Smooth muscle cell of the brain vasculature (primary cell): ENCODE results near the gene RRH.
"Not testable (repeated sequence)": the region's sequence is repeated elsewhere in the genome, so short reads cannot be mapped to it uniquely, and the experiment has no call there.

Experiments used
- DNase-seq: peaks from one replicate; pipeline ENCODE4 v3.0.0-alpha.2; 2012; ENCODE audit warnings: low read depth, low spot score

Gene RRH

GRCh38 chr4:109846395-109847098 is 18.8 kb downstream of the RRH start:
- no peak for DNase-seq

GRCh38 chr4:109847896-109848442 is 20.2 kb downstream of the RRH start, which contains the start of gene LRIT3:
Gene LRIT3, plus strand, starts transcription at chr4:109848107. Its CDS starts 95 bp downstream, at chr4:109848202.
- DNase-seq, result no peak

GRCh38 chr4:109848501-109848900 is 20.7 kb downstream of the RRH start:
- no peak for DNase-seq

- no peak for DNase-seq
These were observed 22.8 kb downstream of the RRH start for GRCh38 chr4:109850601-109851000.

- DNase-seq, result not testable (repeated sequence)
These were observed 31.9 kb downstream of the RRH start for GRCh38 chr4:109859426-109860300.

GRCh38 chr4:109861271-109861670 is 33.5 kb downstream of the RRH start:
- DNase-seq, result no peak

- DNase-seq, result no peak
These were observed 34.2 kb downstream of the RRH start for GRCh38 chr4:109861916-109862511.

- no peak for DNase-seq
These were observed 36.4 kb downstream of the RRH start for GRCh38 chr4:109864134-109864533.

- DNase-seq, result no peak
These were observed 42.3 kb downstream of the RRH start for GRCh38 chr4:109870061-109870460.

- no peak for DNase-seq
These were observed 44.3 kb downstream of the RRH start for GRCh38 chr4:109872065-109872464.

GRCh38 chr4:109872950-109873656 is 45.3 kb downstream of the RRH start:
- no peak for DNase-seq

- DNase-seq, result no peak
These were observed 46.2 kb downstream of the RRH start for GRCh38 chr4:109873791-109874514.

- no peak for DNase-seq
These were observed 47.3 kb downstream of the RRH start for GRCh38 chr4:109875106-109875505.

GRCh38 chr4:109875553-109875952 is 47.8 kb downstream of the RRH start:
- not testable (repeated sequence) for DNase-seq

- no peak for DNase-seq
These were observed 49.0 kb downstream of the RRH start for GRCh38 chr4:109876634-109877265.

GRCh38 chr4:109877400-109877799 is 49.6 kb downstream of the RRH start:
- no peak for DNase-seq

GRCh38 chr4:109878355-109878754 is 50.6 kb downstream of the RRH start:
- no peak for DNase-seq

- no peak for DNase-seq
These were observed 51.3 kb downstream of the RRH start for GRCh38 chr4:109879081-109879480.

GRCh38 chr4:109879636-109880314 is 52.0 kb downstream of the RRH start:
- DNase-seq, result no peak

GRCh38 chr4:109886303-109886702 is 58.5 kb downstream of the RRH start:
- DNase-seq, result no peak
